Osteoblast (primary cell): ENCODE data around the gene SAV1. TPM values are rescaled to one million over a fixed set of nuclear protein-coding genes. Genes with fewer than 3 reads are reported as not detected.

ENCODE experiments used
- DNase-seq: peaks from one replicate; pipeline ENCODE4 v3.0.0; 2011; ENCODE audit warnings: low spot score, mixed read lengths; ENCODE audit not compliant: insufficient read length; ENCODE audit errors: missing footprints
- H2AFZ ChIP-seq: 2 replicates; pipeline ENCODE4 v1.6.0; 2011; ENCODE audit warnings: mild to moderate bottlenecking, low read length
- H3K27ac ChIP-seq: 2 replicates; pipeline ENCODE4 v1.5.1; 2011; ENCODE audit warnings: mild to moderate bottlenecking, low read depth, low read length, moderate library complexity
- H3K27me3 ChIP-seq: 2 replicates; pipeline ENCODE4 v1.6.0; 2012; ENCODE audit warnings: mild to moderate bottlenecking, control low read depth, inconsistent platforms, low read length, moderate library complexity; ENCODE audit not compliant: insufficient read depth
- H3K36me3 ChIP-seq: 2 replicates; pipeline ENCODE4 v1.5.1; 2011; ENCODE audit warnings: mild to moderate bottlenecking, low read length, control low read depth, moderate library complexity; ENCODE audit not compliant: insufficient read depth
- H3K4me1 ChIP-seq: 2 replicates; pipeline ENCODE4 v1.5.1; 2011; ENCODE audit warnings: mild to moderate bottlenecking, low read length, control low read depth, moderate library complexity; ENCODE audit not compliant: insufficient read depth
- H3K4me2 ChIP-seq: 2 replicates; pipeline ENCODE4 v1.6.0; 2011; ENCODE audit warnings: mild to moderate bottlenecking, low read length; ENCODE audit not compliant: insufficient read depth
- H3K4me3 ChIP-seq: fragments of 200-600 bp; sonication (generic); 3 replicates; pipeline ENCODE4 v1.5.1; 2012; ENCODE audit warnings: mild to moderate bottlenecking, low read length, inconsistent platforms; ENCODE audit not compliant: insufficient read depth
- H3K79me2 ChIP-seq: 2 replicates; pipeline ENCODE4 v1.6.0; 2012; ENCODE audit warnings: mild to moderate bottlenecking, low read length, control low read depth, inconsistent platforms; ENCODE audit not compliant: insufficient read depth
- H3K9me3 ChIP-seq: 2 replicates; pipeline ENCODE4 v1.5.1; 2011; ENCODE audit warnings: low read depth, low read length, control low read depth
- H4K20me1 ChIP-seq: 2 replicates; pipeline ENCODE4 v1.6.0; 2012; ENCODE audit warnings: mild to moderate bottlenecking, low read length, control low read depth; ENCODE audit not compliant: insufficient read depth
- CTCF ChIP-seq: IDR thresholded peaks from 2 replicates; pipeline ENCODE4 v1.5.1; 2011; ENCODE audit warnings: mild to moderate bottlenecking, low read depth, low read length, moderate library complexity; ENCODE audit errors: extremely low read depth
- total RNA-seq: library from RNA; depleted of rRNA; stranded (reverse); fragments of >200 nt; gene quantifications from 2 replicates; pipeline ENCODE4 v1.2.3, GENCODE V29; 2012

The SAV1 gene
- total RNA-seq, 1 donor: 44.2 TPM

GRCh38 chr14:50659327-50659974, 8.7 kb downstream of the SAV1 start:
- Histone ChIP-seq H2AFZ (no peak overlapping the region), H3K27me3 (no peaks in the 10 kb centered on the region), H3K27ac (no peak overlapping the region), H3K4me2 (no peak overlapping the region), H3K9me3 (no peaks in the 10 kb centered on the region), H3K79me2 (peaks cover 83% of the 10 kb centered on the region), H3K36me3 (peaks cover 25% of the 10 kb centered on the region), H4K20me1 (peaks cover 11% of the 10 kb centered on the region), H3K4me1 (no peaks in the 10 kb centered on the region), H3K4me3 (no peak overlapping the region)
- DNase-seq: no peak
- no peak for TF ChIP-seq CTCF

GRCh38 chr14:50658203-50658602, 9.9 kb downstream of the SAV1 start:
- H3K9me3 ChIP-seq: no peaks in the 10 kb centered on the region
- no peak for TF ChIP-seq CTCF
- no peak for DNase-seq
- H2AFZ ChIP-seq: no peak overlapping the region
- H3K79me2 ChIP-seq: peaks cover 83% of the 10 kb centered on the region
- H3K36me3 ChIP-seq: peaks cover 22% of the 10 kb centered on the region
- peak overlapping the region; percentile 13 for H3K4me2 ChIP-seq
- peaks cover 11% of the 10 kb centered on the region for H4K20me1 ChIP-seq
- H3K27me3 ChIP-seq: no peaks in the 10 kb centered on the region
- no peaks in the 10 kb centered on the region for H3K4me1 ChIP-seq
- H3K27ac ChIP-seq: peak overlapping the region; percentile 7
- no peak overlapping the region for H3K4me3 ChIP-seq

GRCh38 chr14:50657753-50658152, 10.4 kb downstream of the SAV1 start:
- Histone ChIP-seq H3K79me2 (peaks cover 84% of the 10 kb centered on the region), H3K4me2 (peak overlapping the region; percentile 13), H3K9me3 (no peaks in the 10 kb centered on the region), H3K27me3 (no peaks in the 10 kb centered on the region), H3K4me1 (no peaks in the 10 kb centered on the region), H2AFZ (no peak overlapping the region), H3K36me3 (peaks cover 22% of the 10 kb centered on the region), H3K27ac (peak overlapping the region; percentile 26), H4K20me1 (peaks cover 11% of the 10 kb centered on the region), H3K4me3 (no peak overlapping the region)
- DNase-seq: peak; percentile 72
- TF ChIP-seq CTCF: no peak

- DNase-seq: no peak
- H3K9me3 ChIP-seq: no peaks in the 10 kb centered on the region
- H3K27ac ChIP-seq: no peak overlapping the region
- no peaks in the 10 kb centered on the region for H3K4me1 ChIP-seq
- TF ChIP-seq CTCF: no peak
- no peak overlapping the region for H3K4me2 ChIP-seq
- H3K79me2 ChIP-seq: peaks cover 86% of the 10 kb centered on the region
- peaks cover 18% of the 10 kb centered on the region for H3K36me3 ChIP-seq
- H3K27me3 ChIP-seq: no peaks in the 10 kb centered on the region
- no peak overlapping the region for H3K4me3 ChIP-seq
- peaks cover 13% of the 10 kb centered on the region for H4K20me1 ChIP-seq
- no peak overlapping the region for H2AFZ ChIP-seq
Measured at GRCh38 chr14:50656776-50657175, 11.3 kb downstream of the SAV1 start.
